Naive thymus-derived CD4-positive, alpha-beta T cell (primary cell): ENCODE measurements around the gene RAC2. TPM values are rescaled to one million over a fixed set of nuclear protein-coding genes. Genes with fewer than 3 reads are reported as not detected.

Experiments
- ATAC-seq: fragments of 150-1000 bp; cut with Tn5 transposase; 2 replicates; pipeline ENCODE4 v1.10.0; 2021; ENCODE audit warnings: mild to moderate bottlenecking, moderate library complexity
- CTCF ChIA-PET: fragments of 350-600 bp; sonication (Branson Sonifier 250); formaldehyde crosslinking; loops from one replicate; lab custom pipeline; 2021; ENCODE audit warnings: antibody characterized with exemption; lab: Charles Lee
- POLR2A ChIA-PET: fragments of 350-600 bp; sonication (Branson Sonifier 250); formaldehyde crosslinking; loops from one replicate; lab custom pipeline; 2021; ENCODE audit warnings: antibody characterized with exemption, inconsistent platforms; lab: Charles Lee
- DNase-seq, 9 donors: peaks; one replicate each; pipeline versions ENCODE4 v3.0.0 to v3.0.0-alpha.2; 2020 to 2022; ENCODE audit warnings: mixed read lengths in 1 of 9
- H3K27ac ChIP-seq: one replicate; pipeline ENCODE4 v1.7.0; 2013; ENCODE audit warnings: mild to moderate bottlenecking, low read depth, low read length, moderate library complexity
- H3K27me3 ChIP-seq, 2 donors: one replicate each; pipeline ENCODE4 v1.7.0; 2013; ENCODE audit warnings: low read length in 2 of 2, mild to moderate bottlenecking in 2 of 2, moderate library complexity in 2 of 2; ENCODE audit not compliant: control insufficient read depth in 2 of 2, insufficient read depth in 2 of 2
- H3K36me3 ChIP-seq, 3 experiments: 1 replicate in 2 of 3; 2 replicates in 1 of 3; pipeline ENCODE4 v1.7.0; 2013; ENCODE audit warnings: low read length in 3 of 3, mild to moderate bottlenecking in 3 of 3, moderate library complexity in 1 of 3; ENCODE audit not compliant: insufficient read depth in 3 of 3, control insufficient read depth in 2 of 3
- H3K4me1 ChIP-seq, 2 donors: one replicate each; pipeline ENCODE4 v1.7.0; 2013; ENCODE audit warnings: low read length in 2 of 2, mild to moderate bottlenecking in 2 of 2, moderate library complexity in 1 of 2; ENCODE audit not compliant: control insufficient read depth in 2 of 2, insufficient read depth in 2 of 2
- H3K4me3 ChIP-seq: 2 replicates; pipeline ENCODE4 v1.7.0; 2013; ENCODE audit warnings: mild to moderate bottlenecking, low read length
- H3K9me3 ChIP-seq, 3 experiments: 1 replicate in 2 of 3; 2 replicates in 1 of 3; pipeline ENCODE4 v1.7.0; 2013; ENCODE audit warnings: low read length in 3 of 3; ENCODE audit not compliant: control insufficient read depth in 2 of 3
- H3K27ac Mint-ChIP-seq, 9 donors: one replicate each; pipeline ENCODE4 v1.8.0; 2020 to 2022; ENCODE audit warnings: mixed read lengths in 9 of 9, mild to moderate bottlenecking in 8 of 9, moderate library complexity in 5 of 9, inconsistent platforms in 2 of 9
- H3K27me3 Mint-ChIP-seq, 5 donors: one replicate each; pipeline ENCODE4 v1.8.0; 2021 to 2022; ENCODE audit warnings: mixed read lengths in 5 of 5, mild to moderate bottlenecking in 1 of 5
- H3K36me3 Mint-ChIP-seq, 5 donors: one replicate each; pipeline ENCODE4 v1.8.0; 2020 to 2022; ENCODE audit warnings: mixed read lengths in 5 of 5, mild to moderate bottlenecking in 3 of 5, inconsistent platforms in 1 of 5
- H3K4me1 Mint-ChIP-seq, 7 donors: one replicate each; pipeline ENCODE4 v1.8.0; 2020 to 2022; ENCODE audit warnings: mixed read lengths in 7 of 7, mild to moderate bottlenecking in 3 of 7, inconsistent platforms in 1 of 7
- H3K4me3 Mint-ChIP-seq, 10 donors: one replicate each; pipeline ENCODE4 v1.8.0; 2020 to 2022; ENCODE audit warnings: mild to moderate bottlenecking in 10 of 10, mixed read lengths in 10 of 10, moderate library complexity in 6 of 10, inconsistent platforms in 2 of 10
- H3K9me3 Mint-ChIP-seq, 11 donors: one replicate each; pipeline ENCODE4 v1.8.0; 2020 to 2022; ENCODE audit warnings: mixed read lengths in 11 of 11, mild to moderate bottlenecking in 4 of 11, inconsistent platforms in 1 of 11, moderate library complexity in 1 of 11
- intact Hi-C, 2 donors: fragments of 100-400 bp; cut with micrococcal nuclease; formaldehyde crosslinking; loops; one replicate each; pipeline ENCODE4 v1.15.1; 2023
- polyA plus RNA-seq, 2 donors: library from polyadenylated mRNA; unstranded; fragments of 300-500 nt; fragmentation: Illumina TruSeq; gene quantifications; one replicate each; pipeline ENCODE4 v1.2.3, GENCODE V29; 2021
- total RNA-seq, 6 experiments: library from RNA in 5 of 6; stranded (reverse) in 5 of 6; gene quantifications; 1 replicate in 5 of 6; 2 replicates in 1 of 6; pipeline ENCODE4 v1.2.3 and lab custom pipeline; 2021 to 2026

Gene RAC2
- total and polyA plus RNA-seq, 7 experiments from 2014 or later: 263 to 886 (median 468) TPM

- CTCF ChIA-PET: interaction anchor here (1.2 to 2.3 kb wide), 2 partner anchors 28 to 119 kb away, joined by 4 to 17 read pairs; no protein-coding TSS in a partner anchor
- H3K4me1 Mint-ChIP-seq: peaks cover 30 to 64% (median 49%) of the 10 kb centered on the region in 7 donors
Measured at GRCh38 chr22:37195921-37196320, 48.1 kb downstream of the RAC2 start.

GRCh38 chr22:37194750-37195149 is 49.3 kb downstream of the RAC2 start:
- Histone ChIP-seq H3K4me3 (no peak overlapping the region), H3K36me3 (no peaks in the 10 kb centered on the region), H3K27ac (peak overlapping the region; percentile 58), H3K4me1 (peaks cover 33 to 37% of the 10 kb centered on the region in 2 donors), H3K27me3 (no peaks in the 10 kb centered on the region), H3K9me3 (no peaks in the 10 kb centered on the region)
- Mint-ChIP-seq H3K9me3 (no peaks in the 10 kb centered on the region), H3K4me1 (peaks cover 27 to 57% (median 48%) of the 10 kb centered on the region in 7 donors), H3K27me3 (no peaks in the 10 kb centered on the region), H3K36me3 (peaks cover 0 to 14% (median 0%) of the 10 kb centered on the region in 5 donors), H3K27ac (peak overlapping the region in 7 of 9 donors; percentile 70 to 95 (median 92)), H3K4me3 (peak overlapping the region in 6 of 10 donors; percentile 2 to 80 (median 44))
- ChIA-PET POLR2A (interaction anchor here (1.2 to 2.1 kb wide), 5 partner anchors 24 to 114 kb away, joined by 3 to 6 read pairs (median 5); no protein-coding TSS in a partner anchor), CTCF (interaction anchor here (1.0 kb wide), 1 partner anchor 118 kb away, joined by 5 read pairs; no protein-coding TSS in a partner anchor)
- intact Hi-C loops: loop anchor here (1.0 to 10.0 kb wide), 4 partner anchors 8 to 340 kb away; no protein-coding TSS in a partner anchor
- DNase-seq: no peak
- ATAC-seq: no peak

More at GRCh38 chr22:37195921-37196320, 48.1 kb downstream of the RAC2 start:
- DNase-seq (no peak), ATAC-seq (no peak)
- POLR2A ChIA-PET: no interaction called here
- no peaks in the 10 kb centered on the region for H3K36me3 ChIP-seq
- no peak overlapping the region for H3K27ac ChIP-seq
- Mint-ChIP-seq H3K4me3 (no peak overlapping the region), H3K27ac (peak overlapping the region in 8 of 9 donors; percentile 36 to 94 (median 76)), H3K36me3 (peaks cover 0 to 9% (median 0%) of the 10 kb centered on the region in 5 donors), H3K9me3 (no peaks in the 10 kb centered on the region), H3K27me3 (no peaks in the 10 kb centered on the region)
- H3K27me3 ChIP-seq: no peaks in the 10 kb centered on the region
- peaks cover 40% of the 10 kb centered on the region in 2 donors for H3K4me1 ChIP-seq
- intact Hi-C loops: loop anchor here in 1 of 2 donors (5.0 to 10.0 kb wide), 2 partner anchors 219 to 341 kb away; no protein-coding TSS in a partner anchor
- H3K9me3 ChIP-seq: no peaks in the 10 kb centered on the region
- H3K4me3 ChIP-seq: no peak overlapping the region

- Histone ChIP-seq H3K36me3 (no peaks in the 10 kb centered on the region), H3K27ac (peak overlapping the region; percentile 58), H3K4me1 (peaks cover 30 to 42% of the 10 kb centered on the region in 2 donors), H3K27me3 (no peaks in the 10 kb centered on the region), H3K4me3 (peak overlapping the region; percentile 17), H3K9me3 (no peaks in the 10 kb centered on the region)
- peak; percentile 56 for ATAC-seq
- peaks cover 0 to 19% (median 4%) of the 10 kb centered on the region in 5 donors for H3K36me3 Mint-ChIP-seq
- intact Hi-C loops: loop anchor here (1.0 to 10.0 kb wide), 3 partner anchors 7 to 339 kb away; no protein-coding TSS in a partner anchor
- H3K4me3 Mint-ChIP-seq: peak overlapping the region; percentile 8 to 84 (median 68)
- no peaks in the 10 kb centered on the region for H3K9me3 Mint-ChIP-seq
- ChIA-PET CTCF (interaction anchor here (0.7 to 3.4 kb wide), 5 partner anchors 23 to 72 kb away, joined by 3 to 15 read pairs (median 3); partner anchors contain the start of gene IL2RB), POLR2A (interaction anchor here (0.9 to 2.1 kb wide), 15 partner anchors 23 to 143 kb away, joined by 3 to 7 read pairs (median 5); partner anchors contain the start of genes IL2RB and RAC2)
- peak overlapping the region; percentile 75 to 96 (median 92) for H3K27ac Mint-ChIP-seq
- no peaks in the 10 kb centered on the region for H3K27me3 Mint-ChIP-seq
- H3K4me1 Mint-ChIP-seq: peaks cover 27 to 59% (median 49%) of the 10 kb centered on the region in 7 donors
- DNase-seq: peak in 8 of 9 donors; percentile 44 to 63 (median 54)
Measured at GRCh38 chr22:37193629-37194191, 50.4 kb downstream of the RAC2 start.

GRCh38 chr22:37192741-37193140 is 51.3 kb downstream of the RAC2 start:
- Histone ChIP-seq H3K4me1 (peaks cover 23 to 46% of the 10 kb centered on the region in 2 donors), H3K27ac (no peak overlapping the region), H3K4me3 (no peak overlapping the region), H3K36me3 (no peaks in the 10 kb centered on the region), H3K9me3 (no peaks in the 10 kb centered on the region), H3K27me3 (no peaks in the 10 kb centered on the region)
- Mint-ChIP-seq H3K36me3 (peaks cover 0 to 19% (median 4%) of the 10 kb centered on the region in 5 donors), H3K4me1 (peaks cover 21 to 57% (median 42%) of the 10 kb centered on the region in 7 donors), H3K27ac (peak overlapping the region in 8 of 9 donors; percentile 34 to 95 (median 82)), H3K27me3 (no peaks in the 10 kb centered on the region), H3K9me3 (no peaks in the 10 kb centered on the region), H3K4me3 (peak overlapping the region in 3 of 10 donors; percentile 3 to 80 (median 8))
- ChIA-PET CTCF (interaction anchor here (0.9 to 3.4 kb wide), 6 partner anchors 26 to 265 kb away, joined by 3 to 15 read pairs (median 4); partner anchors contain the start of gene IL2RB), POLR2A (interaction anchor here (0.7 to 2.1 kb wide), 9 partner anchors 16 to 56 kb away, joined by 3 to 7 read pairs (median 5); partner anchors contain the start of genes IL2RB and RAC2)
- DNase-seq (no peak), ATAC-seq (no peak)
- intact Hi-C loops: loop anchor here in 1 of 2 donors (10.0 kb wide), 1 partner anchor 338 kb away; no protein-coding TSS in a partner anchor

GRCh38 chr22:37192204-37192603 is 51.9 kb downstream of the RAC2 start:
- Mint-ChIP-seq H3K27me3 (no peaks in the 10 kb centered on the region), H3K36me3 (peaks cover 0 to 19% (median 4%) of the 10 kb centered on the region in 5 donors), H3K4me1 (peaks cover 24 to 54% (median 38%) of the 10 kb centered on the region in 7 donors), H3K27ac (peak overlapping the region in 4 of 9 donors; percentile 34 to 93 (median 82)), H3K9me3 (no peaks in the 10 kb centered on the region), H3K4me3 (no peak overlapping the region)
- H3K27me3 ChIP-seq: no peaks in the 10 kb centered on the region
- H3K4me3 ChIP-seq: no peak overlapping the region
- ChIA-PET CTCF (interaction anchor here (1.2 to 3.4 kb wide), 4 partner anchors 26 to 266 kb away, joined by 3 to 15 read pairs (median 4); no protein-coding TSS in a partner anchor), POLR2A (interaction anchor here (0.7 to 2.1 kb wide), 8 partner anchors 15 to 112 kb away, joined by 3 to 7 read pairs (median 4); partner anchors contain the start of gene RAC2)
- DNase-seq (no peak), ATAC-seq (no peak)
- H3K4me1 ChIP-seq: peaks cover 20 to 46% of the 10 kb centered on the region in 2 donors
- no peaks in the 10 kb centered on the region for H3K9me3 ChIP-seq
- H3K36me3 ChIP-seq: no peaks in the 10 kb centered on the region
- intact Hi-C loops: loop anchor here in 1 of 2 donors (10.0 kb wide), 1 partner anchor 337 kb away; no protein-coding TSS in a partner anchor
- no peak overlapping the region for H3K27ac ChIP-seq

- POLR2A ChIA-PET: interaction anchor here (0.6 to 1.3 kb wide), 2 partner anchors 9 to 99 kb away, joined by 3 read pairs; no protein-coding TSS in a partner anchor
- Histone ChIP-seq H3K9me3 (no peaks in the 10 kb centered on the region), H3K4me3 (no peak overlapping the region), H3K36me3 (no peaks in the 10 kb centered on the region), H3K4me1 (peaks cover 31 to 61% of the 10 kb centered on the region in 2 donors), H3K27ac (no peak overlapping the region), H3K27me3 (no peaks in the 10 kb centered on the region)
- H3K27ac Mint-ChIP-seq: no peak overlapping the region
- H3K27me3 Mint-ChIP-seq: no peaks in the 10 kb centered on the region
- intact Hi-C loops: loop anchor here in 1 of 2 donors (10.0 kb wide), 1 partner anchor 336 kb away; no protein-coding TSS in a partner anchor
- H3K36me3 Mint-ChIP-seq: peaks cover 0 to 19% (median 4%) of the 10 kb centered on the region in 5 donors
- DNase-seq (no peak), ATAC-seq (no peak)
- CTCF ChIA-PET: interaction anchor here (0.6 to 1.4 kb wide), 5 partner anchors 9 to 168 kb away, joined by 3 to 6 read pairs (median 3); no protein-coding TSS in a partner anchor
- H3K9me3 Mint-ChIP-seq: no peaks in the 10 kb centered on the region
- H3K4me1 Mint-ChIP-seq: peaks cover 36 to 65% (median 42%) of the 10 kb centered on the region in 7 donors
- H3K4me3 Mint-ChIP-seq: no peak overlapping the region
Measured at GRCh38 chr22:37190262-37190780, 53.7 kb downstream of the RAC2 start.
